HG02973 (cell line): Measurements from ENCODE around the gene WDR19.

Experiments used
- ATAC-seq: cut with Tn5 transposase; IDR thresholded peaks from one replicate; pipeline ENCODE4 v1.9.1; 2021; ENCODE audit warnings: moderate library complexity; ENCODE audit not compliant: unreplicated experiment

The WDR19 gene

GRCh38 chr4:39295784-39296183 is 113.5 kb downstream of the WDR19 start:
- ATAC-seq: no peak

GRCh38 chr4:39302901-39303300 is 120.6 kb downstream of the WDR19 start:
- no peak for ATAC-seq

GRCh38 chr4:39303871-39304270 is 121.5 kb downstream of the WDR19 start:
- no peak for ATAC-seq

GRCh38 chr4:39304651-39305050 is 122.3 kb downstream of the WDR19 start:
- ATAC-seq: no peak

GRCh38 chr4:39305912-39306677 is 123.8 kb downstream of the WDR19 start:
- no peak for ATAC-seq

GRCh38 chr4:39308611-39309010 is 126.3 kb downstream of the WDR19 start:
- ATAC-seq: no peak

GRCh38 chr4:39312816-39313215 is 130.5 kb downstream of the WDR19 start:
- ATAC-seq: no peak

GRCh38 chr4:39319676-39320075 is 137.3 kb downstream of the WDR19 start:
- no peak for ATAC-seq

GRCh38 chr4:39320381-39321115 is 138.2 kb downstream of the WDR19 start:
- ATAC-seq: no peak

GRCh38 chr4:39323821-39324220 is 141.5 kb downstream of the WDR19 start:
- no peak for ATAC-seq

- ATAC-seq: no peak
Observed at GRCh38 chr4:39324446-39324845, 142.1 kb downstream of the WDR19 start.

GRCh38 chr4:39324897-39325613 is 142.7 kb downstream of the WDR19 start:
- ATAC-seq: no peak

- no peak for ATAC-seq
Observed at GRCh38 chr4:39326468-39326977, 144.2 kb downstream of the WDR19 start.

GRCh38 chr4:39330353-39330752 is 148.0 kb downstream of the WDR19 start:
- ATAC-seq: no peak

- ATAC-seq: no peak
Observed at GRCh38 chr4:39331191-39331590, 148.9 kb downstream of the WDR19 start.
